HepG2 (cell line): ENCODE measurements around the gene MGMT. TPM values are rescaled to one million over a fixed set of nuclear protein-coding genes. Genes with fewer than 3 reads are reported as not detected.

Experiments
- ATAC-seq: fragments of 200-7000 bp; cut with Tn5 transposase; 3 replicates; pipeline ENCODE4 v1.9.1; 2020; ENCODE audit warnings: mild to moderate bottlenecking, moderate library complexity
- BruUV-seq: library from RNA; stranded (reverse); fragments of 400-500 nt; replicated peaks from 2 replicates; lab custom pipeline; 2021; lab: Mats Ljungman, UMichigan
- CTCF ChIA-PET: fragments of 300-600 bp; formaldehyde crosslinking; extraction: SDS; loops from one replicate; lab custom pipeline; 2021; ENCODE audit warnings: low total read pairs, inconsistent platforms, low intra/inter-chr PET ratio; lab: Yijun Ruan, JAX
- POLR2A ChIA-PET: fragments of 350-600 bp; sonication (Branson Sonifier 250); formaldehyde crosslinking; loops from one replicate; lab custom pipeline; 2020; ENCODE audit warnings: antibody characterized with exemption, inconsistent platforms; lab: Yijun Ruan, JAX
- DNase-seq: peaks from one replicate; pipeline ENCODE4 v3.0.0-alpha.2; 2015; ENCODE audit warnings: low spot score
- FAIRE-seq: peaks from 3 replicates; lab custom pipeline; 2011; peaks lifted over from hg19 to GRCh38; lab: Jason Lieb, UNC
- H2AFZ ChIP-seq: one replicate; pipeline ENCODE4 v1.6.1; 2011; ENCODE audit warnings: low read length, inconsistent platforms
- H3K27ac ChIP-seq: fragments of 300-600 bp; 3 replicates; pipeline ENCODE4 v1.8.0; 2011; ENCODE audit warnings: mixed run types, mild to moderate bottlenecking, mixed read lengths, low read length, inconsistent platforms; ENCODE audit not compliant: insufficient read depth; ENCODE audit errors: extremely low read length
- H3K27me3 ChIP-seq, 2 experiments: fragments of 200-600 bp in 1 of 2; 2 replicates in 1 of 2; 3 replicates in 1 of 2; pipeline versions ENCODE4 v1.6.0 to v1.8.0; 2011; ENCODE audit warnings: low read length in 2 of 2, mild to moderate bottlenecking in 2 of 2, moderate library complexity in 2 of 2, inconsistent platforms in 1 of 2; ENCODE audit not compliant: insufficient read depth in 2 of 2, control insufficient read depth in 1 of 2
- H3K36me3 ChIP-seq, 2 experiments: fragments of 200-600 bp in 1 of 2; replicated peaks in 1 of 2; 2 replicates in 1 of 2; 3 replicates in 1 of 2; pipeline versions ENCODE4 v1.5.1 to v1.8.0; 2011; ENCODE audit warnings: low read length in 2 of 2, inconsistent platforms in 1 of 2; ENCODE audit not compliant: insufficient read depth in 2 of 2, control insufficient read depth in 1 of 2
- H3K4me1 ChIP-seq: 2 replicates; pipeline ENCODE4 v1.5.1; 2012; ENCODE audit warnings: low read length, inconsistent platforms; ENCODE audit not compliant: insufficient read depth
- H3K4me2 ChIP-seq: 2 replicates; pipeline ENCODE4 v1.6.0; 2011; ENCODE audit warnings: low read depth, low read length, inconsistent platforms
- H3K4me3 ChIP-seq, 3 experiments: fragments of 200-600 bp in 1 of 3; sonication (generic), shearing (Covaris generic) in 1 of 3; replicated peaks in 1 of 3; 2 replicates each; pipeline ENCODE4 v1.5.1; 2011 to 2016; ENCODE audit warnings: low read length in 3 of 3, inconsistent platforms in 2 of 3, low read depth in 2 of 3, mild to moderate bottlenecking in 2 of 3, control low read depth in 1 of 3, mixed read lengths in 1 of 3; ENCODE audit not compliant: insufficient read depth in 1 of 3
- H3K79me2 ChIP-seq: one replicate; pipeline ENCODE4 v1.6.1; 2011; ENCODE audit warnings: low read length, inconsistent platforms; ENCODE audit not compliant: insufficient read depth
- H3K9ac ChIP-seq: 2 replicates; pipeline ENCODE4 v1.6.0; 2011; ENCODE audit warnings: mild to moderate bottlenecking, low read depth, low read length, inconsistent platforms; ENCODE audit not compliant: insufficient read depth
- H3K9me3 ChIP-seq: 2 replicates; pipeline ENCODE4 v1.5.1; 2012; ENCODE audit warnings: mild to moderate bottlenecking, low read length
- H4K20me1 ChIP-seq: 2 replicates; pipeline ENCODE4 v1.6.0; 2011; ENCODE audit warnings: inconsistent platforms, mild to moderate bottlenecking, low read length, moderate library complexity; ENCODE audit not compliant: insufficient read depth
- FOXC1 ChIP-seq: sonication (generic); formaldehyde crosslinking; IDR thresholded peaks from 2 replicates; pipeline ENCODE4 v1.8.0; 2022; ENCODE audit warnings: mild to moderate bottlenecking, missing genetic modification reagents, borderline replicate concordance
- WGBS: methylation state at CpG from one replicate; pipeline ENCODE4 v1.1.6; 2017; ENCODE audit warnings: low lambda C conversion rate; 5-methylcytosine and 5-hydroxymethylcytosine counted together
- in situ Hi-C: cut with HindIII; loops from 2 replicates; pipeline ENCODE4 v1.10.0; 2017; ENCODE audit warnings: low pct_unique_long_range_greater_than_20kb; ENCODE audit not compliant: extremely low pct_ligation_motif_present
- intact Hi-C: fragments of 100-400 bp; cut with micrococcal nuclease; formaldehyde crosslinking; loops from one replicate; pipeline ENCODE4 v1.10.0; 2022; ENCODE audit not compliant: unreplicated experiment
- polyA plus RNA-seq, 8 experiments: library from polyadenylated mRNA; depleted of rRNA in 3 of 8; stranded (reverse) in 7 of 8; unstranded in 1 of 8; fragments of >200 nt; fragmentation: Illumina TruSeq in 4 of 8; extraction: Trizol in 4 of 8; gene quantifications; 2 replicates each; pipeline versions ENCODE4 v1.2.1 to v1.2.3, GENCODE V29; 2011 to 2016; ENCODE audit warnings: low read depth in 4 of 8, missing spikeins in 1 of 8, mixed read lengths in 1 of 8; ENCODE audit not compliant: insufficient read depth in 1 of 8
- total RNA-seq, 5 experiments: library from RNA; depleted of rRNA; stranded (reverse); fragments of >200 nt; fragmentation: Illumina TruSeq; extraction: Trizol; gene quantifications; 2 replicates each; pipeline ENCODE4 v1.2.3, GENCODE V29; 2016; ENCODE audit warnings: low read depth in 1 of 5
- TF ChIP-seq, protein P1 (sequence below): sonication (generic); formaldehyde crosslinking; IDR thresholded peaks from 2 replicates; pipeline ENCODE4 v1.5.1; 2020; ENCODE audit warnings: mild to moderate bottlenecking, missing genetic modification reagents
- TF ChIP-seq, protein P2 (sequence below): sonication (generic); formaldehyde crosslinking; IDR thresholded peaks from 2 replicates; pipeline ENCODE4 v1.8.1; 2023; ENCODE audit warnings: mild to moderate bottlenecking, moderate library complexity, missing genetic modification reagents
- TF ChIP-seq, protein P3 (sequence below): sonication (generic); formaldehyde crosslinking; IDR thresholded peaks from 2 replicates; pipeline ENCODE4 v1.5.0; 2020; ENCODE audit warnings: mild to moderate bottlenecking, missing genetic modification reagents, borderline replicate concordance
- TF ChIP-seq, protein P4 (sequence below): sonication (generic); formaldehyde crosslinking; IDR thresholded peaks from one replicate; pipeline ENCODE4 v1.5.1; 2020; ENCODE audit warnings: mild to moderate bottlenecking, missing genetic modification reagents; ENCODE audit errors: not compliant biosample characterization

The MGMT gene
- total and polyA plus RNA-seq, 2 of the 13 experiments (the other 11 are each of a cell fraction or from before 2014, with no cell fraction given): 12.0 to 19.5 TPM

DNA sequence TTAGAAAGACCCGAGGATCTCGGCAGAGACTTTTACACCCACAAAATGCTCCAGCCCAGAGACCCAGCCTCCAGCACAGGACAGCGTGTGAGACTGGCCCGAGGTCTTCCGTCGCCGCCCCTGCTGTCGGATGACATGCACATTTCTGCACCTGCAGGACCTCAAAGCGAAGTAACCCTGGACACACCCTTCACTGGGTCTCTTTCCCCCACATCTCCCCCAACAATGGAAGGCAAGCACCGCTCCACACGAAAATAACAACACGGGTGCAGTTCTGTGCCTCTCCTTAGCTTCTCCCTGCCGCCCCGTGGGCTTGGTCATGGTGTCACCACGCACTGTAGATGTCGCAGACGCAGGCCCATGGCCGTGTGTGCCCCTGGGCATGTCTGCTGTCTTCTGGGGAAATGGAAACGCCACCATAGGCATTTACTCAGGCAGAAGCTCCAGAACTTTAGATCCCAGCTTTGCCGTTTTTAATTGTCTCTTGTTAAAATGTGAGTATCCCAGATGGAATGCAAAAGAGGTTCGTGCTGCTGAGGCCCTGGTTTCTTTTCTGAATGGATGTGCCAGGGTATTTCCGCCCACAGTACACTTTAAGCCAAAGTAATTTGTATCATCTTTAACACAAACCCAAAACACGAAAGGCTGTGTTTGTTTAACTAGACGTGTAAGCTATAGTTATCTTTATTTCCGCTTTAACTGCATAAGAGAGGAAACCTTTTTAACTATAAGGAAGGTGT lies 237.9 kb downstream of the MGMT start:
- intact Hi-C loops: no loop called here
- no peaks in the 10 kb centered on the region for H3K27me3 ChIP-seq
- BruUV-seq: no TSS peak
- FAIRE-seq (no peak), DNase-seq (no peak), ATAC-seq (no peak)
- H3K4me3 ChIP-seq: no peak overlapping the region
- no peak overlapping the region for H3K27ac ChIP-seq
- WGBS: 78% methylated on average over 25 of the region's 25 CpGs
- no peaks in the 10 kb centered on the region for H3K4me1 ChIP-seq
- no peak overlapping the region for H3K9ac ChIP-seq
- H3K4me2 ChIP-seq: no peak overlapping the region
- no peaks in the 10 kb centered on the region for H3K79me2 ChIP-seq
- no peaks in the 10 kb centered on the region for H4K20me1 ChIP-seq
- CTCF ChIA-PET: no interaction called here
- H3K9me3 ChIP-seq: no peaks in the 10 kb centered on the region
- POLR2A ChIA-PET: no interaction called here
- H2AFZ ChIP-seq: no peak overlapping the region
- H3K36me3 ChIP-seq: 0 out of 5 replicates have a peak, but pooled peaks cover 1 to 3% of the 10 kb centered on the region in 2 experiments
- in situ Hi-C loops: no loop called here
- TF ChIP-seq, protein P1, sequence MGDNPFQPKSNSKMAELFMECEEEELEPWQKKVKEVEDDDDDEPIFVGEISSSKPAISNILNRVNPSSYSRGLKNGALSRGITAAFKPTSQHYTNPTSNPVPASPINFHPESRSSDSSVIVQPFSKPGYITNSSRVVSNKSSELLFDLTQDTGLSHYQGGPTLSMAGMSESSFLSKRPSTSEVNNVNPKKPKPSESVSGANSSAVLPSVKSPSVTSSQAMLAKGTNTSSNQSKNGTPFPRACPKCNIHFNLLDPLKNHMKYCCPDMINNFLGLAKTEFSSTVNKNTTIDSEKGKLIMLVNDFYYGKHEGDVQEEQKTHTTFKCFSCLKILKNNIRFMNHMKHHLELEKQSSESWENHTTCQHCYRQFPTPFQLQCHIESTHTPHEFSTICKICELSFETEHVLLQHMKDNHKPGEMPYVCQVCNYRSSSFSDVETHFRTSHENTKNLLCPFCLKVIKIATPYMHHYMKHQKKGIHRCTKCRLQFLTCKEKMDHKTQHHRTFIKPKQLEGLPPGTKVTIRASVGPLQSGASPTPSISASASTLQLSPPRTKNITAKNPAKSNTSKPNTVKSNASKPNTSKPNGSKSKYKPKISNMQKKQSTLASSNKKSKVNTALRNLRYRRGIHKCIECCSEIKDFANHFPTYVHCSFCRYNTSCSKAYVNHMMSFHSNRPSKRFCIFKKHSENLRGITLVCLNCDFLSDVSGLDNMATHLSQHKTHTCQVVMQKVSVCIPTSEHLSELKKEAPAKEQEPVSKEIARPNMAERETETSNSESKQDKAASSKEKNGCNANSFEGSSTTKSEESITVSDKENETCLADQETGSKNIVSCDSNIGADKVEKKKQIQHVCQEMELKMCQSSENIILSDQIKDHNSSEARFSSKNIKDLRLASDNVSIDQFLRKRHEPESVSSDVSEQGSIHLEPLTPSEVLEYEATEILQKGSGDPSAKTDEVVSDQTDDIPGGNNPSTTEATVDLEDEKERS (CRISPR knock-in tag): no peak
- TF ChIP-seq FOXC1: no peak
- TF ChIP-seq, protein P2, sequence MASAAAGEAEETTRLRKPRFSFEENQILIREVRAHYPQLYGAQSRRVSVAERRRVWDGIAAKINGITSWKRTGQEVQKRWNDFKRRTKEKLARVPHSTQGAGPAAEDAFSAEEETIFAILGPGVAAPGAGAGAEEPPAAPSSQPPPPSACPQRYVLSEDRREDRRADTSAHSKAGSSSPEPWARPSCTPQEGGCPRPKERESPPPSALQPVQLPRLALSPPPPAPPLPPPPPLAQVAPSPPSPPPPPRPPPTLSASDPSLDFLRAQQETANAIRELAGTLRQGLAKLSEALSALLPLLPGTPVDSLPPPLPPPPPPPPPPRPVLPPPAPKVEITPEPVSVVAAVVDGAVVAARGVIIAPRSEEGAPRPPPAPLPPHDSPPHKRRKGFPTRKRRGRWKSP (CRISPR knock-in tag): no peak
- TF ChIP-seq, protein P3, sequence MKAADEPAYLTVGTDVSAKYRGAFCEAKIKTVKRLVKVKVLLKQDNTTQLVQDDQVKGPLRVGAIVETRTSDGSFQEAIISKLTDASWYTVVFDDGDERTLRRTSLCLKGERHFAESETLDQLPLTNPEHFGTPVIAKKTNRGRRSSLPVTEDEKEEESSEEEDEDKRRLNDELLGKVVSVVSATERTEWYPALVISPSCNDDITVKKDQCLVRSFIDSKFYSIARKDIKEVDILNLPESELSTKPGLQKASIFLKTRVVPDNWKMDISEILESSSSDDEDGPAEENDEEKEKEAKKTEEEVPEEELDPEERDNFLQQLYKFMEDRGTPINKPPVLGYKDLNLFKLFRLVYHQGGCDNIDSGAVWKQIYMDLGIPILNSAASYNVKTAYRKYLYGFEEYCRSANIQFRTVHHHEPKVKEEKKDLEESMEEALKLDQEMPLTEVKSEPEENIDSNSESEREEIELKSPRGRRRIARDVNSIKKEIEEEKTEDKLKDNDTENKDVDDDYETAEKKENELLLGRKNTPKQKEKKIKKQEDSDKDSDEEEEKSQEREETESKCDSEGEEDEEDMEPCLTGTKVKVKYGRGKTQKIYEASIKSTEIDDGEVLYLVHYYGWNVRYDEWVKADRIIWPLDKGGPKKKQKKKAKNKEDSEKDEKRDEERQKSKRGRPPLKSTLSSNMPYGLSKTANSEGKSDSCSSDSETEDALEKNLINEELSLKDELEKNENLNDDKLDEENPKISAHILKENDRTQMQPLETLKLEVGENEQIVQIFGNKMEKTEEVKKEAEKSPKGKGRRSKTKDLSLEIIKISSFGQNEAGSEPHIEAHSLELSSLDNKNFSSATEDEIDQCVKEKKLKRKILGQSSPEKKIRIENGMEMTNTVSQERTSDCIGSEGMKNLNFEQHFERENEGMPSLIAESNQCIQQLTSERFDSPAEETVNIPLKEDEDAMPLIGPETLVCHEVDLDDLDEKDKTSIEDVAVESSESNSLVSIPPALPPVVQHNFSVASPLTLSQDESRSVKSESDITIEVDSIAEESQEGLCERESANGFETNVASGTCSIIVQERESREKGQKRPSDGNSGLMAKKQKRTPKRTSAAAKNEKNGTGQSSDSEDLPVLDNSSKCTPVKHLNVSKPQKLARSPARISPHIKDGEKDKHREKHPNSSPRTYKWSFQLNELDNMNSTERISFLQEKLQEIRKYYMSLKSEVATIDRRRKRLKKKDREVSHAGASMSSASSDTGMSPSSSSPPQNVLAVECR (CRISPR knock-in tag): no peak
- TF ChIP-seq, protein P4, sequence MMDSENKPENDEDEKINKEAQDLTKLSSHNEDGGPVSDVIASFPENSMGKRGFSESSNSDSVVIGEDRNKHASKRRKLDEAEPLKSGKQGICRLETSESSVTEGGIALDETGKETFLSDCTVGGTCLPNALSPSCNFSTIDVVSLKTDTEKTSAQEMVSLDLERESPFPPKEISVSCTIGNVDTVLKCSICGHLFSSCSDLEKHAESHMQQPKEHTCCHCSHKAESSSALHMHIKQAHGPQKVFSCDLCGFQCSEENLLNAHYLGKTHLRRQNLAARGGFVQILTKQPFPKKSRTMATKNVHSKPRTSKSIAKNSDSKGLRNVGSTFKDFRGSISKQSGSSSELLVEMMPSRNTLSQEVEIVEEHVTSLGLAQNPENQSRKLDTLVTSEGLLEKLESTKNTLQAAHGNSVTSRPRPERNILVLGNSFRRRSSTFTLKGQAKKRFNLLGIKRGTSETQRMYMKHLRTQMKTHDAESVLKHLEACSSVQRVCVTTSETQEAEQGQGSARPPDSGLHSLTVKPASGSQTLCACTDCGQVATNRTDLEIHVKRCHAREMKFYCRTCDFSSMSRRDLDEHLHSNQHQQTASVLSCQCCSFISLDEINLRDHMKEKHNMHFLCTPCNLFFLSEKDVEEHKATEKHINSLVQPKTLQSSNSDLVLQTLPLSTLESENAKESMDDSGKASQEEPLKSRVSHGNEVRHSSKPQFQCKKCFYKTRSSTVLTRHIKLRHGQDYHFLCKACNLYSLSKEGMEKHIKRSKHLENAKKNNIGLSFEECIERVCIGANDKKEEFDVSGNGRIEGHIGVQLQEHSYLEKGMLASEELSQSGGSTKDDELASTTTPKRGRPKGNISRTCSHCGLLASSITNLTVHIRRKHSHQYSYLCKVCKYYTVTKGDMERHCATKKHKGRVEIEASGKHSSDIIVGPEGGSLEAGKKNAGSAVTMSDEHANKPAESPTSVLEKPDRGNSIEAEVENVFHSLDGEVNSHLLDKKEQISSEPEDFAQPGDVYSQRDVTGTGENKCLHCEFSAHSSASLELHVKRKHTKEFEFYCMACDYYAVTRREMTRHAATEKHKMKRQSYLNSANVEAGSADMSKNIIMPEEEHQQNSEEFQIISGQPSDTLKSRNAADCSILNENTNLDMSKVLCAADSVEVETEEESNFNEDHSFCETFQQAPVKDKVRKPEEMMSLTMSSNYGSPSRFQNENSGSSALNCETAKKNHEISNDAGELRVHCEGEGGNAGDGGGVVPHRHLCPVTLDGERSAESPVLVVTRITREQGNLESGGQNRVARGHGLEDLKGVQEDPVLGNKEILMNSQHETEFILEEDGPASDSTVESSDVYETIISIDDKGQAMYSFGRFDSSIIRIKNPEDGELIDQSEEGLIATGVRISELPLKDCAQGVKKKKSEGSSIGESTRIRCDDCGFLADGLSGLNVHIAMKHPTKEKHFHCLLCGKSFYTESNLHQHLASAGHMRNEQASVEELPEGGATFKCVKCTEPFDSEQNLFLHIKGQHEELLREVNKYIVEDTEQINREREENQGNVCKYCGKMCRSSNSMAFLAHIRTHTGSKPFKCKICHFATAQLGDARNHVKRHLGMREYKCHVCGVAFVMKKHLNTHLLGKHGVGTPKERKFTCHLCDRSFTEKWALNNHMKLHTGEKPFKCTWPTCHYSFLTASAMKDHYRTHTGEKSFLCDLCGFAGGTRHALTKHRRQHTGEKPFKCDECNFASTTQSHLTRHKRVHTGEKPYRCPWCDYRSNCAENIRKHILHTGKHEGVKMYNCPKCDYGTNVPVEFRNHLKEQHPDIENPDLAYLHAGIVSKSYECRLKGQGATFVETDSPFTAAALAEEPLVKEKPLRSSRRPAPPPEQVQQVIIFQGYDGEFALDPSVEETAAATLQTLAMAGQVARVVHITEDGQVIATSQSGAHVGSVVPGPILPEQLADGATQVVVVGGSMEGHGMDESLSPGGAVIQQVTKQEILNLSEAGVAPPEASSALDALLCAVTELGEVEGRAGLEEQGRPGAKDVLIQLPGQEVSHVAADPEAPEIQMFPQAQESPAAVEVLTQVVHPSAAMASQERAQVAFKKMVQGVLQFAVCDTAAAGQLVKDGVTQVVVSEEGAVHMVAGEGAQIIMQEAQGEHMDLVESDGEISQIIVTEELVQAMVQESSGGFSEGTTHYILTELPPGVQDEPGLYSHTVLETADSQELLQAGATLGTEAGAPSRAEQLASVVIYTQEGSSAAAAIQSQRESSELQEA: no peak
